LNCaP clone FGC (cell line): ENCODE measurements around the gene PCYT2.

Source experiments
- DNase-seq: peaks from one replicate; pipeline ENCODE4 v3.0.0-alpha.2; 2011; ENCODE audit warnings: low read depth
- H3K4me3 ChIP-seq: 2 replicates; pipeline ENCODE4 v1.5.1; 2011; ENCODE audit warnings: mild to moderate bottlenecking, low read depth, low read length, control low read depth
- CTCF ChIP-seq: IDR thresholded peaks from 2 replicates; pipeline ENCODE4 v1.5.1; 2012; ENCODE audit warnings: mild to moderate bottlenecking; ENCODE audit not compliant: control insufficient read depth, insufficient read depth; ENCODE audit errors: extremely low read depth

Gene PCYT2

GRCh38 chr17:81851423-81851822, 59.8 kb downstream of the PCYT2 start:
- DNase-seq = no peak
- H3K4me3 ChIP-seq = no peak overlapping the region
- TF ChIP-seq CTCF = no peak
